Fibroblast of lung (primary cell): ENCODE measurements around the gene HM13.

Experiments
- CTCF ChIP-seq, 2 donors: IDR thresholded peaks in 1 of 2; conservative IDR thresholded peaks in 1 of 2; 1 replicate in 1 of 2; 2 replicates in 1 of 2; pipeline ENCODE4 v1.5.1; 2011 to 2012; ENCODE audit warnings: low read length in 2 of 2, control low read depth in 1 of 2, inconsistent platforms in 1 of 2, low read depth in 1 of 2, mild to moderate bottlenecking in 1 of 2
- EZH2 ChIP-seq: IDR thresholded peaks from 2 replicates; pipeline ENCODE4 v1.5.1; 2012; ENCODE audit warnings: low read length, control low read depth, mild to moderate bottlenecking; ENCODE audit errors: missing control alignments

- TF ChIP-seq CTCF (conservative IDR thresholded peaks at IDR 0.05 in 1 of 2, IDR thresholded peaks at IDR 0.05 in 1 of 2; ENCODE audit: low read depth in 1 of 2, low read length in 2 of 2) (no peak), EZH2 (no peak)
Measured at GRCh38 chr20:31544600-31544999, 30.4 kb downstream of the HM13 start.
